Right renal cortex interstitium (tissue), 3 donors: ENCODE measurements around the gene AGMAT. TPM values are rescaled to one million over a fixed set of nuclear protein-coding genes. Genes with fewer than 3 reads are reported as not detected.

ENCODE experiments used
- DNase-seq, 3 donors: peaks; one replicate each; pipeline ENCODE4 v3.0.0-alpha.2; 2013; ENCODE audit warnings: low read depth in 3 of 3, low spot score in 2 of 3
- polyA plus RNA-seq, 3 donors: library from polyadenylated mRNA; unstranded; fragments of 120-200 nt; gene quantifications; one replicate each; pipeline ENCODE4 v1.2.1, GENCODE V29; 2013; ENCODE audit not compliant: insufficient read length in 3 of 3

AGMAT gene
- polyA plus RNA-seq, 3 donors, result 25.2 to 37.8 (median 35.5) TPM

- no peak for DNase-seq
These were observed 14.0 kb downstream of the AGMAT start for GRCh38 chr1:15570861-15571260.

DNA sequence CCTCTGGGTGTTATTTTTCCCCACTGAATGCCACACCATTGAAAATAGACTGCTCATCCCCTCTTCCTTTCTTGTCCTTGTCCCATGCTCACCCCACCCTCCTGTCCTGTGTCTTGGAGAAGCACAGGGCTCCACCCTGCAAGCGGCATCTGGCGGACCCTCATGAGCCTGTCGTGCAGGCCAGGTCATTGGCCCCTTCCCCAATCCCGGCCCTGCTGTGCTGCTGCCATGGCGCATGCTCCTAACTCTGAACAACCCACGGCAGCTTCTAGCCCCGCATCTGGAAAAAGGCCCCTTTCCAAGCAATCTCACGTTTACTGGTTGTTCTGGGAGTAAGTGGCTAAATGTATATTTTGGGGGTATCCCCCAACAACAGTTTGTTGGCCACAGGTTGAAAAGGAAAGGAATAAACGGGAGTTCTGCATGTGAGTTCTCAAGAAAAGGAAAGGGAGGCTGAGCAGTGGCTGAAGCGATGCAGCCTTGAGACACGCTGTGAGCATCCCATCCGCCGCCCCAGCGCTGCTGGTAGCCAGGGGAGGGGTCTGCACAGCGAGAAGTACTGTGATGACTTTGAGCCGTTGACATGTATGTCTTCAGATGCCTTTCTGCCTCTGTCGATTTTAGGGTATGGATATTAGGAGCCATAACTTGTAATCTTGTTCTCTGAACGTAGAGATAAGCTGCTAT, 16.3 kb downstream of the AGMAT start:
- DNase-seq, result no peak

DNA sequence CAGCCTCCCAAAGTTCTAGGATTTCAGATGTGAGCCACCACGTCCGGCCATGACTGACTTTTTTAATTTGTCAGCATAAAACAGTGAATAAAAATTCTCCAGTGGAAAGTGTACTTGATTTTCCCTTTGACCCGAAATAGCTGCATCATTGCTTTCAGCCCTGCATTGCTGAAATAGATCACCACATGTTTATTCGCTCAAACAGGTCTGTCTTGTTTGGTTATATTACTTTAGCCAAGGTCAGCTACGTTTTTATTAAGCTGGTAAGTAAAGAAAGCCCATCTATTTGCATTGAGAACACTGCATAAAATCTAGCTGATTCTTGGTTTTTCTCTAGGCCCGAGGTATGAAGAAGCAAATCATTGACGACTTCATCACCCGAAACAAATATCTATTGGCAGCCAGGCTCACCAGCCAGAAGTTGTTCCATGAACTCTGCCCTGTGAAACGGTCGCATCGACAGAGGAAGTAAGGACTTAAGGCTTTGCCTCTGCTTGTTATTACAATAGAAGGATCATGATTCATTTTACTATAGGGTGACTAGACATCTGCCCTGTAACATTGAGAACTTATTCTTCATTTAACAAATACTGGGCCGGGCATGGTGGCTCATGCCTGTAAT, 25.6 kb downstream of the AGMAT start:
- peak in 1 of 3 donors; percentile 16 for DNase-seq

GRCh38 chr1:15558516-15558915, 26.3 kb downstream of the AGMAT start:
- no peak for DNase-seq

- no peak for DNase-seq
These were observed 27.3 kb downstream of the AGMAT start for GRCh38 chr1:15557594-15557993.

DNA sequence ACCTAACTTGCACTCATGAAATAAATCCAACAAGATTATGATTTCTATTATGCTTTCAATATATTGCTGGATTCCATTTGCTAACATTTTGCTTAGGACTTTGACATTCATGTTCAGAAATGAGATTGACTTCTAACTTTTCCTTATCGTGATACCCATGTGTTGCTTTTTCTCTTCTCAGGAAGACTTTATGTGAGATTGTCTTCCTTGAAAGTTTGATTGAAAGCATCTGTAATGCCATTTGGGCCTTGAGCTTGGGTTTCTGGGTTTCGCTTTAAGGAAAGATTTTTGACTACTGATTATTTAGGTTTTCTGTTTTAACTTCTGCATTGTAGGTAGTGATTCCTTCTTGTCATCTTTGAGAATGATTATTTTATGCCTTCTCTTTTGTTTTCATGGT, 27.8 kb downstream of the AGMAT start:
- no peak for DNase-seq

DNA sequence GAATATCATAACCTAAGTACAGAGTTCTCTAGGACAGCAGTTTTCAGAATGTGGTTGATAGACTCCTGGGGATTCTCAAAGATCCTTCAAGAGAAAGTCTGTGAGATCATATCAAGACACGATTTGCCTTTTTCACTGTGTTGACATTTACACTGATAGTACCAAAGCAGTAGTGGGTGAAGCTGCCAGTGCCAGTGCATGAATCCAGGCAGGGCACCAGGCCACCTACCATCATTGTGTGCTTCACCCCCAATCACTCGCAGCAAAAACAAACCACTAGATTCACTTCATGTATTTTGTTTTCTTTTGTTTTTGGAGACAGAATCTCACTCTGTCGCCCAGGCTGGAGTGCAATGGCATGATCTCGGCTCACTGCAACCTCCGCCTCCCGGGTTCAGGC, 34.3 kb downstream of the AGMAT start:
- DNase-seq, result no peak

GRCh38 chr1:15546641-15547040, 38.2 kb downstream of the AGMAT start:
- no peak for DNase-seq

DNA sequence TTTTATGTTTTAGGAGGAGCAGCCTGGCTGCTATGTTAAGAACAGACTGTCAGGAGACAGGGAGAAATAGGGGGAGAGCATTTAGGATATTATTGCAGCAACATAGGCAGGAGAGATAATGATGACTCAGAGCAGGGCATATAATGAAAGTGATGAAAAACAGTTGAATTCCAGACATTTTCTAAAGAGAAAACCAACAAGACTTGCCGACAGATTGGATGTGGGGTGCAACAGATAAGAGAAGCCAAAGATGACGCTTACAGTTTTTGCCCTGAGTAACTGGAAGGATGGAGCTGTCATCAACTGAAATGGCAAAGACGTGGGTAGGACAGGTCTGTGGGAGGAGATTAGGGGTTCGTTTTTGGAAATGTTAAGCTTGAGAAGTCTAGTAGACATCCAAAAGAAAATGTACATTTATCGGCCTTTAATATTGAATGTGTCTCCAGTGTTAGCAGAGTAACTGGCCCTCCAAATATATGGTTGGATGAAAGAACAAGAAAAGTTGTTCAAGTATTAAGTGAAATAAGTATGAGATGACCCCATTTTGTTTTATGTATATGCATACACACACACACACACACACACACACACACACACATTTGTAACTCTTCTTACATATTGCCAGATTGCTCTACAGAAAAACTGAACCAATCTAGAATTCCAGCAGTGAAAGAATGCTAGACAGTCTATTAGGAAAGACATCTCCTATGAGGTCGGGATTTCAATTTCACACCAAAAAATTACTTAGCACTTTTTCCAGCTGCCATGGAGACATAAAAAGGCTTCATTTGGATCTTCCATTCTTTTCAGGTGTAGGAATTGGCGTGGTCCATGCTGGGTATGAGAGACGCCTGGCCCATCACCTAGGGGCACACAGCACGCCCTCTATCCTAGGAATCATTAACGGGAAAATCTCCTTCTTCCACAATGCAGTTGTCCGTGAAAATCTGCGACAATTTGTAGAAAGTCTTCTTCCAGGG, 41.0 kb downstream of the AGMAT start:
- DNase-seq, result no peak

GRCh38 chr1:15543251-15543588, 41.6 kb downstream of the AGMAT start:
- DNase-seq, result no peak

DNA sequence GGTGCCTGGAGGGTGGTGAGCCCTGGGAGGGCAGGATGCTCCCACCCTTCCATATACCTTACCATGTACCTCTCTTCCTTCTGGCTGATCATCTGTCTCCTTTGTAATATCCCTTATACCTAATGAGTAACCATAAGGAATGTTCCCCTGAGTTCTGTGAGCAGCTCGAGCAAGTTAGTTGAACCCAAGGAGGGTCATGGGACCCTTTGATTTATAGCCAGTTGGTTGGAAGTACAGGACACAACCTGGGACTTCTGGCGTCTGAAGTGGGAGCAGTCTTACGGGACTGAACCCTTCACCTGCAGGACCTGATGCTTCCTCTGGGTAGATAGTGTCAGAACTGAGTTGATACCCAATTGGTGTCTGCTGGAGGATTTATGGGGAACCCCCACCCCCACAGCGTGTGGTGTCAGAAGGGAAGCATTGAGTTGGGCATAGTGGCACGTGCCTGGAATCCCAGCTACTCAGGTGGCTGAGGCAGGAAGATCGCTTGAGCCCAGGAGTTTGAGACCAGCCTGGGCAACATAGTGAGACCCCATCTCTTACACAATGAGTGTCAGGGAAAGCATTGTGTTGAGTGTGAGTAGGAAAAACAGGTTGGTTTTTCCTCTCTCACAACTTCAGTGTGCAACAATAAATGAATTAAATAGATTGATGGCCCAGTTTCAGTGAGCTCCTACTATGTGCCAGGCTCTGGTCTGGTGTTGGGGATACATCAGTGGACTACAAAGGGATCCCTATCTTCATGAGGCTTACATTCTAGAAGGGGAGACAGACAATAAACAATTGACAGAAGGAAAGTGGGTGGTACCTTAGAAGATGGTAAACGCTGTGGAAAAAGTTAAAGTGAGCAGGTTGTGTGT, 42.2 kb downstream of the AGMAT start:
- DNase-seq, result no peak

DNA sequence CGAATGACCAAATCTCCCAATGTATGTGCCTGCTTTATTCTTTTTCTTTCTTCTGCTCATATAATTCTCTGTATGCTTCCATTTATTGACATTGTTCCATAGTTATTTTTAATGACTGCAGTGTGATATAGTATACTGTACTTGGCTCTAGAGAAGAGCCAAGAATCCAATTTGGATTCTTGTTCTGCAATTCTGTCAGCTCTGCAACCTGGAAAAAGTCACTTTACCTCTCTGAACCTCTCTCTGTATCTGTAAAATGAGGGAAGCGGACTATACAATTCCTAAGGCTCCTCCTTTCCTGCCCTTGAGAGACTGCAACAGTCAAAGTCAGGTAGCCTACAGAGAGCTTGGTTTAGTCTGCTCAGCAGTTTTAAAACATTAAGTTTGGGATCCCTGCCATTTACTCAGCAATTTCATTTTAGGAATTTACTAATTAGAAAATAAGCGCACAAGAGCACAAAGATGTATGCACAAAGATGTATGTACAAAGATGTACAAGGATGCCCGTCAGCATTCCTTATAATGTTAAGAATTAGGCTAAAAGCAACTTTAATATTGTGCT, 43.5 kb downstream of the AGMAT start:
- no peak for DNase-seq

- no peak for DNase-seq
These were observed 44.7 kb downstream of the AGMAT start for GRCh38 chr1:15540186-15540585.

DNA sequence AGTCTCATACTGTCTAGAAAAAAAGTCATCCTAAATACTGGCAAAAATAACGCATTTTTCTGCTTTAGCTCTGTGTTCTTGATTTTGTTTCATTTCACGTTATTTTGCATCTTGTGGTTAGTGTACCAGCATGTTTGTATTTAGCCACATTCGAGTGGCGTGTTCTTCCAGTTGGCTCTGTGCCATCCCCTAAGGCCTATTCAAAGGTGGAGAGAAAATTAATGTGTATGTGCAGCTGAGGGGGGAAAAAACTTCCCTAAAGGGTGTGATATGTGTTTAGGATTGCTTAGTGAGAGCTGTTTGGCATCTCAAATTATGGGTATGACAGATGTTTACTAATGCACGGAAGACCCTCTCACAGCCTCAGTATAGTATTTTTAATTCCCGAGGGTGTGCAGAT, 46.1 kb downstream of the AGMAT start:
- DNase-seq, result no peak

GRCh38 chr1:15531682-15532081, 53.2 kb downstream of the AGMAT start:
- DNase-seq, result no peak

GRCh38 chr1:15531003-15531402, 53.8 kb downstream of the AGMAT start:
- no peak for DNase-seq

- peak; percentile 100 for DNase-seq
These were observed 58.1 kb downstream of the AGMAT start, which contains the start of gene DNAJC16 for GRCh38 chr1:15526490-15527339. Gene DNAJC16, plus strand, starts transcription at chr1:15526848. Its CDS starts 2,258 bp downstream, at chr1:15529106.

DNA sequence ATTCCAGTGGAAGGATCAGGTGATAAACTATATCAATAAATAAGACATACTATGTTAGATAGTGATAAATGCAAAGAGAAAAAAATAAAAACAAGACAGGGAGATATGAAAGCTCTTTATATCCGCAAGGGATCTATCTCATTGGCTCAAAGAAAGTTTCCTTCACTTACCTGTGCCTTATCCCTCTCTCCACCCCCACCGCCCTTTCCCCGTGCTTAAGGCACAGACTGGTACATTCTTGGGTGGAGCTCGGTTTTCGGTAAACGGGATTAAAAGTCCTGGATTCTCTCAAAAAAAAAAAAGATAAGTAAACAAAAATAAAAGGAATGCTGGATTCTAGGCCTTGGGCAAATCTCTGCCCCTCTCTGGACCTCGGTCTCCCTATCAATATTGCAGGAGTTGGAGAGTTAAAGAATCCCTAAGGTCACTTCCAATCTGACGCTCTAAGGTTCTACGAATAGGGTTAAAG, 58.8 kb downstream of the AGMAT start:
- DNase-seq, result no peak
